ENCODE data around the gene PARVG.

The PARVG gene

GRCh38 chr22:44163536-44163935, 17.2 kb upstream of the PARVG start:
- H3K4me3 ChIP-seq (ENCODE audit: low read depth in 1 of 2, low read length in 2 of 2): no peak overlapping the region
- no peaks in the 10 kb centered on the region for H3K36me3 ChIP-seq (ENCODE audit: control insufficient read depth in 1 of 2, insufficient read depth in 2 of 2, low read length in 2 of 2)
- no peaks in the 10 kb centered on the region for H3K27me3 ChIP-seq (ENCODE audit: control insufficient read depth in 1 of 2, insufficient read depth in 2 of 2, low read length in 2 of 2)
- no peak overlapping the region for H3K9ac ChIP-seq (ENCODE audit: low read depth in 1 of 2, low read length in 2 of 2)
- H3K9me3 ChIP-seq (ENCODE audit: control insufficient read depth in 1 of 2, low read length in 2 of 2): no peaks in the 10 kb centered on the region
- no peak overlapping the region for H3K27ac ChIP-seq (ENCODE audit: low read depth, low read length)
- no peaks in the 10 kb centered on the region for H3K4me1 ChIP-seq (ENCODE audit: control insufficient read depth in 1 of 2, insufficient read depth in 2 of 2, low read length in 2 of 2)

- H3K36me3 ChIP-seq (ENCODE audit: control insufficient read depth in 1 of 2, insufficient read depth in 2 of 2, low read length in 2 of 2): no peaks in the 10 kb centered on the region
- no peak overlapping the region for H3K9ac ChIP-seq (ENCODE audit: low read depth in 1 of 2, low read length in 2 of 2)
- no peaks in the 10 kb centered on the region for H3K27me3 ChIP-seq (ENCODE audit: control insufficient read depth in 1 of 2, insufficient read depth in 2 of 2, low read length in 2 of 2)
- no peak overlapping the region for H3K27ac ChIP-seq (ENCODE audit: low read depth, low read length)
- no peak overlapping the region for H3K4me3 ChIP-seq (ENCODE audit: low read depth in 1 of 2, low read length in 2 of 2)
- H3K4me1 ChIP-seq (ENCODE audit: control insufficient read depth in 1 of 2, insufficient read depth in 2 of 2, low read length in 2 of 2): no peaks in the 10 kb centered on the region
- no peaks in the 10 kb centered on the region for H3K9me3 ChIP-seq (ENCODE audit: control insufficient read depth in 1 of 2, low read length in 2 of 2)
Measured at GRCh38 chr22:44164031-44164430, 16.7 kb upstream of the PARVG start.

- Histone ChIP-seq H3K4me3 (ENCODE audit: low read depth in 1 of 2, low read length in 2 of 2) (no peak overlapping the region), H3K27me3 (ENCODE audit: control insufficient read depth in 1 of 2, insufficient read depth in 2 of 2, low read length in 2 of 2) (no peaks in the 10 kb centered on the region), H3K9ac (ENCODE audit: low read depth in 1 of 2, low read length in 2 of 2) (no peak overlapping the region), H3K4me1 (ENCODE audit: control insufficient read depth in 1 of 2, insufficient read depth in 2 of 2, low read length in 2 of 2) (no peaks in the 10 kb centered on the region), H3K9me3 (ENCODE audit: control insufficient read depth in 1 of 2, low read length in 2 of 2) (no peaks in the 10 kb centered on the region), H3K27ac (ENCODE audit: low read depth, low read length) (no peak overlapping the region), H3K36me3 (ENCODE audit: control insufficient read depth in 1 of 2, insufficient read depth in 2 of 2, low read length in 2 of 2) (no peaks in the 10 kb centered on the region)
Measured at GRCh38 chr22:44165286-44165874, 15.3 kb upstream of the PARVG start.

- Histone ChIP-seq H3K9me3 (ENCODE audit: control insufficient read depth in 1 of 2, low read length in 2 of 2) (no peaks in the 10 kb centered on the region), H3K27ac (ENCODE audit: low read depth, low read length) (no peak overlapping the region), H3K9ac (ENCODE audit: low read depth in 1 of 2, low read length in 2 of 2) (no peak overlapping the region), H3K36me3 (ENCODE audit: control insufficient read depth in 1 of 2, insufficient read depth in 2 of 2, low read length in 2 of 2) (no peaks in the 10 kb centered on the region), H3K4me3 (ENCODE audit: low read depth in 1 of 2, low read length in 2 of 2) (no peak overlapping the region), H3K27me3 (ENCODE audit: control insufficient read depth in 1 of 2, insufficient read depth in 2 of 2, low read length in 2 of 2) (no peaks in the 10 kb centered on the region), H3K4me1 (ENCODE audit: control insufficient read depth in 1 of 2, insufficient read depth in 2 of 2, low read length in 2 of 2) (no peaks in the 10 kb centered on the region)
Measured at GRCh38 chr22:44166498-44167276, 14.0 kb upstream of the PARVG start.

- no peak overlapping the region for H3K27ac ChIP-seq (ENCODE audit: low read depth, low read length)
- no peaks in the 10 kb centered on the region for H3K4me1 ChIP-seq (ENCODE audit: control insufficient read depth in 1 of 2, insufficient read depth in 2 of 2, low read length in 2 of 2)
- H3K27me3 ChIP-seq (ENCODE audit: control insufficient read depth in 1 of 2, insufficient read depth in 2 of 2, low read length in 2 of 2): no peaks in the 10 kb centered on the region
- H3K9me3 ChIP-seq (ENCODE audit: control insufficient read depth in 1 of 2, low read length in 2 of 2): no peaks in the 10 kb centered on the region
- no peak overlapping the region for H3K9ac ChIP-seq (ENCODE audit: low read depth in 1 of 2, low read length in 2 of 2)
- no peak overlapping the region for H3K4me3 ChIP-seq (ENCODE audit: low read depth in 1 of 2, low read length in 2 of 2)
- H3K36me3 ChIP-seq (ENCODE audit: control insufficient read depth in 1 of 2, insufficient read depth in 2 of 2, low read length in 2 of 2): no peaks in the 10 kb centered on the region
Measured at GRCh38 chr22:44167501-44167900, 13.2 kb upstream of the PARVG start.

GRCh38 chr22:44168206-44168605, 12.5 kb upstream of the PARVG start:
- no peaks in the 10 kb centered on the region for H3K27me3 ChIP-seq (ENCODE audit: control insufficient read depth in 1 of 2, insufficient read depth in 2 of 2, low read length in 2 of 2)
- H3K9me3 ChIP-seq (ENCODE audit: control insufficient read depth in 1 of 2, low read length in 2 of 2): no peaks in the 10 kb centered on the region
- H3K36me3 ChIP-seq (ENCODE audit: control insufficient read depth in 1 of 2, insufficient read depth in 2 of 2, low read length in 2 of 2): no peaks in the 10 kb centered on the region
- no peak overlapping the region for H3K9ac ChIP-seq (ENCODE audit: low read depth in 1 of 2, low read length in 2 of 2)
- H3K27ac ChIP-seq (ENCODE audit: low read depth, low read length): no peak overlapping the region
- H3K4me1 ChIP-seq (ENCODE audit: control insufficient read depth in 1 of 2, insufficient read depth in 2 of 2, low read length in 2 of 2): no peaks in the 10 kb centered on the region
- H3K4me3 ChIP-seq (ENCODE audit: low read depth in 1 of 2, low read length in 2 of 2): no peak overlapping the region

- no peaks in the 10 kb centered on the region for H3K36me3 ChIP-seq (ENCODE audit: control insufficient read depth in 1 of 2, insufficient read depth in 2 of 2, low read length in 2 of 2)
- H3K9me3 ChIP-seq (ENCODE audit: control insufficient read depth in 1 of 2, low read length in 2 of 2): no peaks in the 10 kb centered on the region
- H3K27ac ChIP-seq (ENCODE audit: low read depth, low read length): no peak overlapping the region
Measured at GRCh38 chr22:44170470-44170869, 10.3 kb upstream of the PARVG start.

GRCh38 chr22:44171561-44171960, 9.2 kb upstream of the PARVG start:
- Histone ChIP-seq H3K27me3 (ENCODE audit: control insufficient read depth in 1 of 2, insufficient read depth in 2 of 2, low read length in 2 of 2) (no peaks in the 10 kb centered on the region), H3K36me3 (ENCODE audit: control insufficient read depth in 1 of 2, insufficient read depth in 2 of 2, low read length in 2 of 2) (no peaks in the 10 kb centered on the region), H3K4me3 (ENCODE audit: low read depth in 1 of 2, low read length in 2 of 2) (no peak overlapping the region), H3K4me1 (ENCODE audit: control insufficient read depth in 1 of 2, insufficient read depth in 2 of 2, low read length in 2 of 2) (no peaks in the 10 kb centered on the region), H3K27ac (ENCODE audit: low read depth, low read length) (no peak overlapping the region), H3K9me3 (ENCODE audit: control insufficient read depth in 1 of 2, low read length in 2 of 2) (no peaks in the 10 kb centered on the region), H3K9ac (ENCODE audit: low read depth in 1 of 2, low read length in 2 of 2) (no peak overlapping the region)

More at GRCh38 chr22:44170470-44170869, 10.3 kb upstream of the PARVG start:
- H3K4me3 ChIP-seq (ENCODE audit: low read depth in 1 of 2, low read length in 2 of 2): no peak overlapping the region
- H3K27me3 ChIP-seq (ENCODE audit: control insufficient read depth in 1 of 2, insufficient read depth in 2 of 2, low read length in 2 of 2): no peaks in the 10 kb centered on the region
- no peaks in the 10 kb centered on the region for H3K4me1 ChIP-seq (ENCODE audit: control insufficient read depth in 1 of 2, insufficient read depth in 2 of 2, low read length in 2 of 2)
- H3K9ac ChIP-seq (ENCODE audit: low read depth in 1 of 2, low read length in 2 of 2): no peak overlapping the region

GRCh38 chr22:44172370-44173108, 8.2 kb upstream of the PARVG start:
- Histone ChIP-seq H3K27ac (ENCODE audit: low read depth, low read length) (no peak overlapping the region), H3K9ac (ENCODE audit: low read depth in 1 of 2, low read length in 2 of 2) (no peak overlapping the region), H3K9me3 (ENCODE audit: control insufficient read depth in 1 of 2, low read length in 2 of 2) (no peaks in the 10 kb centered on the region), H3K4me3 (ENCODE audit: low read depth in 1 of 2, low read length in 2 of 2) (no peak overlapping the region), H3K27me3 (ENCODE audit: control insufficient read depth in 1 of 2, insufficient read depth in 2 of 2, low read length in 2 of 2) (no peaks in the 10 kb centered on the region), H3K36me3 (ENCODE audit: control insufficient read depth in 1 of 2, insufficient read depth in 2 of 2, low read length in 2 of 2) (no peaks in the 10 kb centered on the region), H3K4me1 (ENCODE audit: control insufficient read depth in 1 of 2, insufficient read depth in 2 of 2, low read length in 2 of 2) (no peaks in the 10 kb centered on the region)

- Histone ChIP-seq H3K4me3 (ENCODE audit: low read depth in 1 of 2, low read length in 2 of 2) (no peak overlapping the region), H3K36me3 (ENCODE audit: control insufficient read depth in 1 of 2, insufficient read depth in 2 of 2, low read length in 2 of 2) (no peaks in the 10 kb centered on the region), H3K27me3 (ENCODE audit: control insufficient read depth in 1 of 2, insufficient read depth in 2 of 2, low read length in 2 of 2) (no peaks in the 10 kb centered on the region), H3K4me1 (ENCODE audit: control insufficient read depth in 1 of 2, insufficient read depth in 2 of 2, low read length in 2 of 2) (no peaks in the 10 kb centered on the region), H3K27ac (ENCODE audit: low read depth, low read length) (no peak overlapping the region), H3K9ac (ENCODE audit: low read depth in 1 of 2, low read length in 2 of 2) (no peak overlapping the region), H3K9me3 (ENCODE audit: control insufficient read depth in 1 of 2, low read length in 2 of 2) (no peaks in the 10 kb centered on the region)
Measured at GRCh38 chr22:44173154-44173553, 7.6 kb upstream of the PARVG start.

All from duodenal mucosa (tissue), 2 donors.